SJSA1 (cell line): ENCODE data around the gene NR1I2. TPM values are rescaled to one million over a fixed set of nuclear protein-coding genes. Genes with fewer than 3 reads are reported as not detected.

Experiments
- DNase-seq, 2 experiments: peaks; one replicate each; pipeline ENCODE4 v3.0.0-alpha.2; 2015 to 2020; ENCODE audit warnings: low spot score in 2 of 2, low read depth in 1 of 2
- H3K27ac ChIP-seq: fragments of 250-450 bp; sonication (Bioruptor Pico); 2 replicates; pipeline ENCODE4 v1.5.1; 2020; ENCODE audit warnings: mild to moderate bottlenecking, moderate library complexity
- H3K27me3 ChIP-seq: fragments of 250-450 bp; sonication (Bioruptor Pico); replicated peaks from 2 replicates; pipeline ENCODE4 v1.5.1; 2020; ENCODE audit warnings: mild to moderate bottlenecking, moderate library complexity
- H3K36me3 ChIP-seq: fragments of 250-450 bp; sonication (Bioruptor Pico); 2 replicates; pipeline ENCODE4 v1.5.1; 2020; ENCODE audit warnings: mild to moderate bottlenecking
- H3K4me1 ChIP-seq: fragments of 250-450 bp; sonication (Bioruptor Pico); replicated peaks from 2 replicates; pipeline ENCODE4 v1.6.1; 2021; ENCODE audit warnings: mild to moderate bottlenecking
- H3K4me3 ChIP-seq: fragments of 250-450 bp; sonication (Bioruptor Pico); 2 replicates; pipeline ENCODE4 v1.5.1; 2020; ENCODE audit warnings: mild to moderate bottlenecking
- H3K9me3 ChIP-seq: fragments of 250-450 bp; sonication (Bioruptor Pico); replicated peaks from 2 replicates; pipeline ENCODE4 v1.5.1; 2020; ENCODE audit warnings: mild to moderate bottlenecking
- total RNA-seq: library from RNA; depleted of rRNA; stranded (reverse); fragments of >200 nt; shearing (Covaris generic); gene quantifications from 2 replicates; pipeline ENCODE4 v1.2.3, GENCODE V29; 2014

The NR1I2 gene
- total RNA-seq, 1 experiment from 2014 or later, result 0.08 TPM

DNA sequence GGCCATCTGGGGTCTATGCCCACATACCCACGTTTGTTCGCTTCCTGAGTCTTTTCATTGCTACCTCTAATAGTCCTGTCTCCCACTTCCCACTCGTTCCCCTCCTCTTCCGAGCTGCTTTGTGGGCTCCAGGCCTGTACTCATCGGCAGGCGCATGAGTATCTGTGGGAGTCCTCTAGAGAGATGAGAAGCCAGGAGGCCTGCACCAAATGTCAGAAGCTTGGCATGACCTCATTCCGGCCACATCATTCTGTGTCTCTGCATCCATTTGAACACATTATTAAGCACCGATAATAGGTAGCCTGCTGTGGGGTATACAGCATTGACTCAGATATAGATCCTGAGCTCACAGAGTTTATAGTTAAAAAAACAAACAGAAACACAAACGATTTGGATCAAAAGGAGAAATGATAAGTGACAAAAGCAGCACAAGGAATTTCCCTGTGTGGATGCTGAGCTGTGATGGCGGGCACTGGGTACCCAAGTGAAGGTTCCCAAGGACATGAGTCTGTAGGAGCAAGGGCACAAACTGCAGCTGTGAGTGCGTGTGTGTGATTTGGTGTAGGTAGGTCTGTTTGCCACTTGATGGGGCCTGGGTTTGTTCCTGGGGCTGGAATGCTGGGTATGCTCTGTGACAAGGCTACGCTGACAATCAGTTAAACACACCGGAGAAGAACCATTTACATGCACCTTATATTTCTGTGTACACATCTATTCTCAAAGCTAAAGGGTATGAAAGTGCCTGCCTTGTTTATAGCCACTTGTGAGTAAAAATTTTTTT is 35.9 kb downstream of the NR1I2 start:
- no peak overlapping the region for H3K4me3 ChIP-seq
- H3K36me3 ChIP-seq, result no peaks in the 10 kb centered on the region
- no peaks in the 10 kb centered on the region for H3K4me1 ChIP-seq
- H3K27ac ChIP-seq, result no peak overlapping the region
- DNase-seq, result no peak
- no peaks in the 10 kb centered on the region for H3K9me3 ChIP-seq
- no peaks in the 10 kb centered on the region for H3K27me3 ChIP-seq

DNA sequence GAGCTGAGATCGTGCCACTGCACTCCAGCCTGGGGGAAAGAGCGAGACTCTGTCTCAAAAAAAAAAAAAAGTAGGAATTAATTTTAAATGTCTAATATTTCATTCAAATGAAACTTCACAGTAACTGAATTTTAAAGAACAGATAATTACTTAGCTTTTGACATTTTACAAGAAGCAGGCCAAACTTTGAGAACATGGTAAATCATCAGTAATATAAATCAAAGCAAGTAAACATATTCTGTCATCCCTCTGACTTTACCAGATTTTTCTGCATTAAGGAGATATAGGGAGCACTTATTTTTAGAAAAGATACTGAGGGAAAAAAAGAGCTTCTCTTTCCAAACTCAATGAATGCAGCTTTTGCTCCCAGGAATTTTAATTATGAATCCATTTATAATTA is 37.0 kb downstream of the NR1I2 start:
- DNase-seq, result no peak
- Histone ChIP-seq H3K4me1 (no peaks in the 10 kb centered on the region), H3K9me3 (no peaks in the 10 kb centered on the region), H3K36me3 (no peaks in the 10 kb centered on the region), H3K27ac (no peak overlapping the region), H3K27me3 (no peaks in the 10 kb centered on the region), H3K4me3 (no peak overlapping the region)

DNA sequence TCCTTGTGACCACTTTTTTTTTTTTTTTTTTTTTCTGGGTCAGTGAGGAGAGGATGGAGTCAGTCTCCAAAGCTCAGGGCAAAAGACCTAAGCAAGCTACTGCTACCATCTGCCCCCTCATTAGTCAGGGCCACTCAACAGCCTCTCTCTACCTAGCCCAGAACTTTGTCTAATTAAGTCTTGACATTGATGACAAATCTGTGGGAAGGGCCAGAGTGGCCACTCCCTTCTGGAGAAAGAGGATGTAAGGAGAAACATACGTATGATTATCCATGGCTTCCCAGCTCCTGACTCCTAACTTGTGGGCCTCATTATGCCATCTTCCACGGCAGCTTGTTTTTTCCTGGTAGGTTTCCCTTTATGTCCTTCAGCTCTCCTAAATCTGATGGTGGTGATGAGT is 37.9 kb downstream of the NR1I2 start:
- no peak overlapping the region for H3K27ac ChIP-seq
- H3K9me3 ChIP-seq, result no peaks in the 10 kb centered on the region
- no peaks in the 10 kb centered on the region for H3K36me3 ChIP-seq
- no peaks in the 10 kb centered on the region for H3K4me1 ChIP-seq
- no peak overlapping the region for H3K4me3 ChIP-seq
- H3K27me3 ChIP-seq, result no peaks in the 10 kb centered on the region
- no peak for DNase-seq

DNA sequence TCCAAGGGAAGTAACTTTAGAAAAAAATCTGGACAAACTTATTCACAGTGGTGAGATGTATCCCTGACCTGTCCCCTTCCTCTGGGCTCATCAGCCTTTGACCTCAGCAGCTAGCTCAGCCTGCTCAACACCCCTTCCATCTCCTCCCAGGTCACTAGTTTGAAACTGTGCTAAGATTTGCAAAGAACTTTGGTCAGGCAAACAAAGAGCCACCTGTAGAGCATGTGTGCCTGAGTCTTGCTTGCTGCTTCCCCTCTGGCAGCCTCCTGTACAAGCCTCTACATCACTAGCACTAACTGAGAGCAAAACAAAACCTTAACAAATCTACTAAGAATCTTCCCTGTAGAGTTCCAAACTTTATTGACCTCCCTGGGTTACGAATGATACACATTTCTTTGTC is 43.9 kb downstream of the NR1I2 start:
- Histone ChIP-seq H3K9me3 (no peaks in the 10 kb centered on the region), H3K27me3 (no peaks in the 10 kb centered on the region), H3K27ac (no peak overlapping the region), H3K4me3 (no peak overlapping the region), H3K36me3 (peaks cover 13% of the 10 kb centered on the region; the same call in 1 of the 2 replicates), H3K4me1 (no peaks in the 10 kb centered on the region)
- no peak for DNase-seq

DNA sequence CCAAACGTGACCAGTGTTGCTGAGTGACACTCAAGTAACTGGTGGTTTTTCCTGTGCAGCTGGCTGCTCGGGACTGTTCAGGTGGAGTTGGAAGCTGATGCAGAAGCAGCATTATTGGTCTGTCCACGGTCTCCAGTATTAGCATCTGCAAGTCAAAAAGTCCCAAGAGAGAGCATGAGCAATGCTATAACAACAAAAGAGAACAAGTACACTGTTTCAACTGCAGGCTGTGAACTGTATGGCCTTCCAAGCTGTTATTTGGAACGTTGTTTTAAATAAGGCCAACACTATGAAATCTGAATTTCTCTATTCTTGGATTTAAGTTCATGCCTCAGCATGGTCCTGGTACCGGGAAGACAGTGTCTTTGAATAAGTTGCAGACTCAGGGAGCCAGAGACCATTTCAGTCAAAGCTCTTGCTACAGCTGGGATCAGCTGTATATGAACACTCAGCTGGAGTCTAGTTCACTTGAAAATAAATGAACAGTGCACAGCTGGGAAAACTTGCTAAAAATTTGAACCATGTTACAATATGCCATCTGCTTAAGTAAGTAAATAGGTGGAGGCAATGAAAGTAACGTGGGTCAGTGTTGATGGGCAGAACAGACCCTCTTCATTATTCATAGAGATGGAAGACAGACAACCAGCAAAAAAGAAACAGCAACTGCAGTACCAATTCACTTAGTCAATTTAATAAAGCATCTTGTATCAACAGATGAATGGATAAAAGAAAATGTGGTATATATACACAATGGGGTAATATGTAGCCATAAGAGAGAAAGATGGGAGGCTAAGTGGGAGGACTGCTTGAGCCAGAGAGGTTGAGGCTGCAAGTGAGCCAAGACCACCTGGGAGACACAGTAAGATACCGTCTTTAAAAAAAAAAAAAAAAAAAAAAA is 45.1 kb downstream of the NR1I2 start:
- Histone ChIP-seq H3K27ac (no peak overlapping the region), H3K27me3 (no peaks in the 10 kb centered on the region), H3K9me3 (no peaks in the 10 kb centered on the region), H3K4me3 (no peak overlapping the region), H3K36me3 (peaks cover 13% of the 10 kb centered on the region; the same call in 1 of the 2 replicates), H3K4me1 (peaks cover 2% of the 10 kb centered on the region; the same call in 1 of the 2 replicates)
- no peak for DNase-seq

DNA sequence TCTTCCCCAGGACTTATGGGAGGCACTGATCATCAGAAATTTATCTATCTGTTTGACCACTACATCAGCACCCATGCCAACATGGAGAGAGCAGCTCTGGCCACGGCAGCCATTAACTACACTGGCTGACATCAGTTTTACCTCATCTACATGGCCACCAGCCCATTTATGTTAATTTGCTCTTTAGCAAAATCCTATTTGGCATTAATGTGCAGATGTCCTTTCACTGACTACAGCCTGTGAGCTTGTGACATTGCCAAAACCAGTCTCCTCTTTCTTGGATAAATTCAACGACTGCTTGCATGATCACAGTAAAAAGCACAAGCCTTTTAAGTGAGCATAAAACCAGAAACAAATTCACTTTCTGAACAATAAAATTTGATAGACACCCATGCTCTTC is 47.5 kb downstream of the NR1I2 start:
- H3K4me1 ChIP-seq, result peaks cover 8% of the 10 kb centered on the region; the same call in 1 of the 2 replicates
- H3K36me3 ChIP-seq, result peaks cover 19% of the 10 kb centered on the region; the same call in 1 of the 2 replicates
- H3K27me3 ChIP-seq, result no peaks in the 10 kb centered on the region
- no peak for DNase-seq
- no peaks in the 10 kb centered on the region for H3K9me3 ChIP-seq
- H3K27ac ChIP-seq, result no peak overlapping the region
- no peak overlapping the region for H3K4me3 ChIP-seq

DNA sequence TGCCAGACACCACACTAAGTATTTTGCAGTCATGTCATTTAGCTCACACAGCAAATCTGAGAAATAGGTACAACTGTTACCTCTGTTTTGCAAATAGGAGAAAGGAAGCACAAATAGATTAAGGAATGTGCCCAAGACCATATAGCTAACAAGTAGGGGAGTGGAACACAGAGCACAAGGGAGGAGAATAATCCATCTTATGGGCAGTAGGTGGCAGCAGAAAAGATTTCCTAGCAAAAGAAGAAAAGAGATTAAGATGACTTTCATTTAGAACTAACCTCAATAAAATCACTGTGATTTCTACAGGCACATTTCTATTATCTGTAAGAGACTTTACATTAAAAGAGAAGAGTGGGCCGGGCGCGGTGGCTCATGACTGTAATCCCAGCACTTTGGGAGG is 49.1 kb downstream of the NR1I2 start:
- no peaks in the 10 kb centered on the region for H3K9me3 ChIP-seq

DNA sequence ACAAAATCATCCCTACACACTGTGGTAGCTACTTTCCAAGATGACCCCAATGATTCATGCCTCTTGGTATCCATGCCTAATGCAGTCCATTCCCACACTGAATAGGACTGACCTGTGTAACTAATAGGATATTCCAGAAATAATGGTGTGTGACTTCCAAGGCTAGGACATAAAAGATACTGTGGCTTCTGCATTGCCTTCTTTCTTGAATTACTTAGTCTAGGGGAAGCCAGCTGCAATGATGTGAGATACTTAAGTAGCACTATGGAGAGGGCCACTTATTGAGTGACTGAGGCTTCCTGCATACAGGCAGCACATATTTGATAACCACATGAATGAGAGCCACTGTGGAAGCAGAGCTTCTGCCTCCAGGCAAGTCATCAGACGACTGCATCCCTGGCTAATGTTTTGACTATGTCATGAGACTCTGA is 50.1 kb downstream of the NR1I2 start:
- Histone ChIP-seq H3K4me3 (no peak overlapping the region), H3K36me3 (peaks cover 8% of the 10 kb centered on the region; the same call in 1 of the 2 replicates), H3K9me3 (no peaks in the 10 kb centered on the region), H3K27ac (no peak overlapping the region), H3K4me1 (peaks cover 8% of the 10 kb centered on the region; the same call in 1 of the 2 replicates), H3K27me3 (no peaks in the 10 kb centered on the region)
- no peak for DNase-seq

More for the DNA sequence above, 49.1 kb downstream of the NR1I2 start:
- Histone ChIP-seq H3K27me3 (no peaks in the 10 kb centered on the region), H3K36me3 (peaks cover 14% of the 10 kb centered on the region; the same call in 1 of the 2 replicates), H3K27ac (no peak overlapping the region), H3K4me1 (peaks cover 8% of the 10 kb centered on the region; the same call in 1 of the 2 replicates), H3K4me3 (no peak overlapping the region)
- no peak for DNase-seq

DNA sequence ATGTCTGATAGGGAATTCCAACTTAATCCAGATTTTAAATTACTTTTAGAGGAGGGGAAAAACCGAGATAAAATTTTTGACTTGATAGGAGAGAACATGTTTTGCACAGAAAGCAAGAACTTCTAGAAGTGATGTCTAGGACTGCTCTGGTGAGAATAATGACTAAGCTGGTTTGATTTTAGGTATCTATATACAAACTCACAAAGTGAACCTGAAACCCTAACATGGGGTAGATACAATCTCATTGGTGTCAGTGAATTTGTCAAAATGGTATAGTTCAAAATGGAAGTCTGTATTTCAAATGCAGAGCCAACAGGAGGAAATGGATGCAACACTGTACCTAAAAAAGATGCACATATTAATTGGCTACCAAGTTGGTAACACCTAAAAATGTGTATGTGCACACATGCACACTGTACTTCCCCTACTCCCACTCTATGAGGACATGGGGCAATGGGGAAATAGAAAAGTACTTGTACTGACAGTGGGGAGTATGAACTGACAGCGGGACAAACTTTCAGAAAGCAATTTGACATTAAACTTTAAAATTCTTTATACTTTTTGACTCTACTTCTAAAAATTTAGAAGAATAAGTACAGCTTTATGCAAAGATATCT is 53.0 kb downstream of the NR1I2 start:
- H3K4me3 ChIP-seq, result no peak overlapping the region
- DNase-seq, result no peak
- no peak overlapping the region for H3K27ac ChIP-seq
- H3K36me3 ChIP-seq, result peaks cover 8% of the 10 kb centered on the region; the same call in 1 of the 2 replicates
- H3K9me3 ChIP-seq, result no peaks in the 10 kb centered on the region
- no peaks in the 10 kb centered on the region for H3K27me3 ChIP-seq
- peaks cover 8% of the 10 kb centered on the region; the same call in 1 of the 2 replicates for H3K4me1 ChIP-seq

DNA sequence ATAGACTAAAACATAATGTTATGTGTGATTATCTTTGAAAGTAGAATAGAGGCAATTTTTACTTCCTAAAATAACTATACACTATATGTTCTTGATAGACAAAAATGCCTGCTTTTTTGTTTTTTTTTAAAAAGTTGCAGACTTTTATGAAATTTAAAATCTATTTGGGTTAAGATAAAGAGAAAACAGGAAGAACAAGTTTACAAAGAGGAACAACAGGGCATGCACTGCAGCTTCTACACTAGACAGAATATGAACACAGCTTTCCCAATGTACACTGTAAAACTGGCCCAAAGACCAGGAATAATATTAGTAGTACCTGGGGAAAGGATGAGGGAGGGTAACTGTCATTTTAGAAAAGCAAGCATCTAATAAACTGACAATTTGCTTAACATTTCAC is 53.7 kb downstream of the NR1I2 start:
- Histone ChIP-seq H3K4me1 (peaks cover 8% of the 10 kb centered on the region; the same call in 1 of the 2 replicates), H3K27ac (no peak overlapping the region)

DNA sequence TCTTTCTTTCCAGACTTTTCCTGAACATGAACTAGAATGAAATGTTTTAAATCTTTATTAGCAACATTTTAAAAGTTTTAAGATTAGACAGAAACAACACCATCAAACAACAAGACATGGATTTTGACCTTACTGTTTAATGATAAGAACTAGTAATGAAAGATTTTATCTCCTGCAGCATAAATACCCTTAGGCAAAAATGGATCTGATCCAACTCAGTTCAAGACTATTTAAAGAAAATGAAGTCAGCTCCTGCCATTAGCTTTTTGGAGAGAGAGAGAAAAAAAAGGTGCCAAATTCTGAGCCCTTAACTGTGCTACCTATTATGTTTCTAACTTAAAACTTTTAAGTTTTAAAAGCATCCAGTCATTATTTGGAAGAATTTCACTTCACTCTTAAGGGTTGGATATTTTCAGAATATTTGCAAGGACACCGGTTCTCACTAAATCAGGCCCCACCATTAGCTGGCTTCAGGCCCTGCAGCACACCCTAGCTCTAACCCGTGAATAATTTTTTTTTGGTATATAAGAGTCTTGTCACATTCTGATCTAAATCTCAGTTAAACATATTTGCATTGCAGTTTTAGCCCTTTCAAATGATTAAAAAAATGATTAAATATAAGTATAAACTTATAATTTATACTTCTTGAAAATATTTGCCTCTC is 60.0 kb downstream of the NR1I2 start:
- DNase-seq, result no peak
- H3K4me1 ChIP-seq, result no peaks in the 10 kb centered on the region
- H3K36me3 ChIP-seq, result peaks cover 7% of the 10 kb centered on the region; the same call in 1 of the 2 replicates
- no peak overlapping the region for H3K4me3 ChIP-seq
- H3K27ac ChIP-seq, result no peak overlapping the region
- H3K27me3 ChIP-seq, result no peaks in the 10 kb centered on the region
- H3K9me3 ChIP-seq, result no peaks in the 10 kb centered on the region

More for the DNA sequence above, 53.7 kb downstream of the NR1I2 start:
- DNase-seq, result no peak
- no peaks in the 10 kb centered on the region for H3K9me3 ChIP-seq
- no peaks in the 10 kb centered on the region for H3K27me3 ChIP-seq
- peaks cover 8% of the 10 kb centered on the region; the same call in 1 of the 2 replicates for H3K36me3 ChIP-seq
- no peak overlapping the region for H3K4me3 ChIP-seq

DNA sequence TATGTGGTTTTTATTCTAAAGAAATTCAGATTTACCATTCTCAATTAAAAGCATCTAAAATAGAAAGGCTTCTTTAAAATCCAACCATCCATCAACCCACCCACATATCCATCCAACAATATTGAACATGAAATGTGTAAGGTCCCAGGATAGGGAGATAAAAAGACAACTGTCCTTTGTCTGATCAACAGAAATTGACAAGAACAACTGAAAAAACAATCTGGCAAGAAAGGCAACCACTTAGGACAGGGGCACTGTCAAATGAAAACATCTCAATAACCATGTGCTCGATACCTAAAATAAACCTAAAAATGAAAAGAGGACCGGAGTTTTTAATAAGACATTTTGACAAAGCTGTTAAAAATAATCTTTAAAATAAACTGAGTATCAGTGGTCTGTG is 67.2 kb downstream of the NR1I2 start:
- no peaks in the 10 kb centered on the region for H3K27me3 ChIP-seq
- no peak overlapping the region for H3K27ac ChIP-seq
- no peaks in the 10 kb centered on the region for H3K4me1 ChIP-seq
- DNase-seq, result no peak
- no peaks in the 10 kb centered on the region for H3K9me3 ChIP-seq
- 0 out of 2 replicates have a peak, but pooled peaks cover 7% of the 10 kb centered on the region for H3K36me3 ChIP-seq
- H3K4me3 ChIP-seq, result no peak overlapping the region

DNA sequence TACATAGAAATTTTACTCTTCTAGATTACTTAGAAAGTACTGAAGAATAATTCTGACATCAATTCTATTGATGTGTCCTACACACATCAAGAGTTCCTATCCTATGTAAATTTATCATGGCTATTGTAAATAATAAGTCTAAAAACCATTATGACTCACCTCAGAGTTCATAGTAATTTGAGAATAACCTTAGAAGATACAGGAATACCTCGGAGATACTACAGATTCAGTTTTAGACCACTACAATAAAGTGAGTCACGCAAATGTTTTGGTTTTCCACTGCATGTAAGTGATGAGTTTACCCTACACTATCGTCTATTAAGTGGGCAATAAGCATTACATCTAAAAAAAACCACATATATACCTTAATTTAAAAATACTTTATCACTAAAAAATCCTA is 74.8 kb downstream of the NR1I2 start:
- peaks cover 30% of the 10 kb centered on the region for H3K36me3 ChIP-seq
- peaks cover 6% of the 10 kb centered on the region; the same call in 1 of the 2 replicates for H3K9me3 ChIP-seq
- H3K4me3 ChIP-seq, result no peak overlapping the region
- DNase-seq, result no peak
- H3K4me1 ChIP-seq, result no peaks in the 10 kb centered on the region
- H3K27ac ChIP-seq, result no peak overlapping the region
- H3K27me3 ChIP-seq, result no peaks in the 10 kb centered on the region
